Smooth muscle cell (in vitro differentiated cells): ENCODE data around the gene TWIST2. TPM values are rescaled to one million over a fixed set of nuclear protein-coding genes. Genes with fewer than 3 reads are reported as not detected.

Source experiments
- DNase-seq: peaks from one replicate; lab custom pipeline; 2025; ENCODE audit not compliant: unreplicated experiment; lab: John Stamatoyannopoulos, UW
- H2AFZ ChIP-seq: fragments of 200-600 bp; sonication (generic); 2 replicates; pipeline ENCODE4 v1.6.0; 2016; ENCODE audit warnings: antibody characterized with exemption, low read depth, mild to moderate bottlenecking
- H3F3A ChIP-seq: fragments of 200-600 bp; sonication (generic); 2 replicates; pipeline ENCODE4 v1.6.0; 2017; ENCODE audit warnings: antibody characterized with exemption, low read depth
- H3K27ac ChIP-seq: fragments of 200-600 bp; sonication (generic); 2 replicates; pipeline ENCODE4 v1.5.1; 2016; ENCODE audit warnings: low read depth, mild to moderate bottlenecking
- H3K27me3 ChIP-seq: fragments of 200-600 bp; sonication (generic); 2 replicates; pipeline ENCODE4 v1.6.1; 2016; ENCODE audit warnings: low read depth, mild to moderate bottlenecking
- H3K36me3 ChIP-seq: fragments of 200-600 bp; sonication (generic); 2 replicates; pipeline ENCODE4 v1.5.1; 2016; ENCODE audit warnings: low read depth
- H3K4me1 ChIP-seq: fragments of 200-600 bp; sonication (generic); 2 replicates; pipeline ENCODE4 v1.5.1; 2016; ENCODE audit warnings: low read depth
- H3K4me2 ChIP-seq: fragments of 200-600 bp; sonication (generic); 2 replicates; pipeline ENCODE4 v1.6.0; 2016; ENCODE audit warnings: mild to moderate bottlenecking
- H3K4me3 ChIP-seq: fragments of 200-600 bp; sonication (generic); 2 replicates; pipeline ENCODE4 v1.5.1; 2016; ENCODE audit warnings: mild to moderate bottlenecking
- H3K79me2 ChIP-seq: fragments of 200-600 bp; sonication (generic); 2 replicates; pipeline ENCODE4 v1.6.0; 2016; ENCODE audit warnings: low read depth, mild to moderate bottlenecking
- H3K9ac ChIP-seq: fragments of 200-600 bp; sonication (generic); 2 replicates; pipeline ENCODE4 v1.6.0; 2016; ENCODE audit warnings: low read depth
- H3K9me3 ChIP-seq: fragments of 200-600 bp; sonication (generic); replicated peaks from 2 replicates; pipeline ENCODE4 v1.5.1; 2016; ENCODE audit warnings: low read depth
- H4K20me1 ChIP-seq: fragments of 200-600 bp; sonication (generic); 2 replicates; pipeline ENCODE4 v1.6.0; 2016; ENCODE audit warnings: low read depth
- CTCF ChIP-seq: fragments of 200-600 bp; sonication (generic); IDR thresholded peaks from 2 replicates; pipeline ENCODE4 v1.5.1; 2017; ENCODE audit warnings: borderline replicate concordance, mild to moderate bottlenecking, antibody characterized with exemption; ENCODE audit not compliant: insufficient read depth, poor library complexity, severe bottlenecking
- WGBS: methylation state at CpG from one replicate; pipeline ENCODE4 v1.1.7; 2016; ENCODE audit warnings: low lambda C conversion rate; 5-methylcytosine and 5-hydroxymethylcytosine counted together
- polyA plus RNA-seq: library from polyadenylated mRNA; unstranded; fragments of >200 nt; fragmentation: Nextera tagmentation; extraction: Ambion mirVana; gene quantifications from 2 replicates; pipeline ENCODE4 v1.2.1, GENCODE V29; 2016
- total RNA-seq: library from RNA; depleted of rRNA; stranded (reverse); fragments of >200 nt; gene quantifications from 2 replicates; pipeline ENCODE4 v1.2.3, GENCODE V29; 2014

The TWIST2 gene
- total and polyA plus RNA-seq, 2 experiments from 2014 or later, result 1.0 to 2.4 TPM

DNA sequence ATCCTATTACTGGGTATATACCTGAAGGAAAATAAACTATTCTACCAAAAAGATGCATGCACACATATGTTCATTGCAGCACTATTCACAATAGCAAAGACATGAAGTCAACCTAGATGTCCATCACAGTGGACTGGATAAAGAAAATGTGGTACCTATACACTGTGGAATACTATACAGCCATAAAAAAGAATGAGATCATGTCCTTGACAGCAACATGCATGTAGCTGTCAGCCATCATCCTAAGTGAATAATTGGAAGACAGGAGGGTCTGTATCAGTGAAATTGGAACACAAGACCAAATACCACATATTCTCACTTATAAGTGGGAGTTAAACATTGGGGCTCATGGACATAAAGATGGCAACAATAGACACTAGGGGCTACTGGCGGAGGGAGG, 27.7 kb upstream of the TWIST2 start:
- H3K27ac ChIP-seq, result no peak overlapping the region
- peaks cover 5% of the 10 kb centered on the region for H3K4me1 ChIP-seq
- no peaks in the 10 kb centered on the region for H3K9me3 ChIP-seq
- no peaks in the 10 kb centered on the region for H3K79me2 ChIP-seq
- H3K27me3 ChIP-seq, result peaks cover 7% of the 10 kb centered on the region
- no peak for DNase-seq
- H4K20me1 ChIP-seq, result no peaks in the 10 kb centered on the region
- H3K36me3 ChIP-seq, result no peaks in the 10 kb centered on the region
- H3K9ac ChIP-seq, result no peak overlapping the region
- WGBS, result 63% methylated on average over 1 of the region's 1 CpG
- H3K4me3 ChIP-seq, result no peak overlapping the region
- no peak overlapping the region for H2AFZ ChIP-seq
- TF ChIP-seq CTCF, result no peak
- H3F3A ChIP-seq, result no peaks in the 10 kb centered on the region
- no peak overlapping the region for H3K4me2 ChIP-seq

- no peak for DNase-seq
- H3K4me3 ChIP-seq, result no peak overlapping the region
These were observed 27.0 kb upstream of the TWIST2 start for GRCh38 chr2:238820916-238821315.

GRCh38 chr2:238821391-238821790, 26.5 kb upstream of the TWIST2 start:
- TF ChIP-seq CTCF, result no peak
- Histone ChIP-seq H3F3A (no peaks in the 10 kb centered on the region), H3K4me1 (peaks cover 5% of the 10 kb centered on the region), H2AFZ (no peak overlapping the region), H3K4me2 (no peak overlapping the region), H4K20me1 (no peaks in the 10 kb centered on the region), H3K36me3 (no peaks in the 10 kb centered on the region), H3K4me3 (no peak overlapping the region), H3K9ac (no peak overlapping the region), H3K27ac (no peak overlapping the region), H3K9me3 (no peaks in the 10 kb centered on the region), H3K79me2 (no peaks in the 10 kb centered on the region), H3K27me3 (peaks cover 7% of the 10 kb centered on the region)
- WGBS, result 47% methylated on average over 9 of the region's 9 CpGs
- no peak for DNase-seq

More at GRCh38 chr2:238820916-238821315, 27.0 kb upstream of the TWIST2 start:
- Histone ChIP-seq H3K4me2 (no peak overlapping the region), H2AFZ (no peak overlapping the region), H3K27ac (no peak overlapping the region), H3K9me3 (no peaks in the 10 kb centered on the region), H4K20me1 (no peaks in the 10 kb centered on the region), H3K4me1 (peaks cover 5% of the 10 kb centered on the region), H3F3A (no peaks in the 10 kb centered on the region), H3K27me3 (peaks cover 7% of the 10 kb centered on the region), H3K36me3 (no peaks in the 10 kb centered on the region), H3K9ac (no peak overlapping the region), H3K79me2 (no peaks in the 10 kb centered on the region)
- 42% methylated on average over 6 of the region's 6 CpGs for WGBS
- TF ChIP-seq CTCF, result no peak

GRCh38 chr2:238821944-238822670, 25.8 kb upstream of the TWIST2 start:
- H3K27ac ChIP-seq, result no peak overlapping the region
- H3K9me3 ChIP-seq, result no peaks in the 10 kb centered on the region
- H2AFZ ChIP-seq, result no peak overlapping the region
- H3K79me2 ChIP-seq, result no peaks in the 10 kb centered on the region
- no peak overlapping the region for H3K4me2 ChIP-seq
- DNase-seq, result no peak
- no peak for TF ChIP-seq CTCF
- no peaks in the 10 kb centered on the region for H3F3A ChIP-seq
- H4K20me1 ChIP-seq, result no peaks in the 10 kb centered on the region
- no peak overlapping the region for H3K4me3 ChIP-seq
- H3K9ac ChIP-seq, result no peak overlapping the region
- H3K4me1 ChIP-seq, result peaks cover 5% of the 10 kb centered on the region
- WGBS, result 84% methylated on average over 10 of the region's 10 CpGs
- H3K27me3 ChIP-seq, result peaks cover 4% of the 10 kb centered on the region
- no peaks in the 10 kb centered on the region for H3K36me3 ChIP-seq
